Urothelium cell line (cell line): ENCODE measurements around the gene TBCK.

Source experiments
- DNase-seq: peaks from one replicate; pipeline ENCODE4 v3.0.0; 2011; ENCODE audit warnings: low spot score, mixed read lengths
- FAIRE-seq: peaks from 2 replicates; lab custom pipeline; 2011; peaks lifted over from hg19 to GRCh38; lab: Jason Lieb, UNC

Gene TBCK

DNA sequence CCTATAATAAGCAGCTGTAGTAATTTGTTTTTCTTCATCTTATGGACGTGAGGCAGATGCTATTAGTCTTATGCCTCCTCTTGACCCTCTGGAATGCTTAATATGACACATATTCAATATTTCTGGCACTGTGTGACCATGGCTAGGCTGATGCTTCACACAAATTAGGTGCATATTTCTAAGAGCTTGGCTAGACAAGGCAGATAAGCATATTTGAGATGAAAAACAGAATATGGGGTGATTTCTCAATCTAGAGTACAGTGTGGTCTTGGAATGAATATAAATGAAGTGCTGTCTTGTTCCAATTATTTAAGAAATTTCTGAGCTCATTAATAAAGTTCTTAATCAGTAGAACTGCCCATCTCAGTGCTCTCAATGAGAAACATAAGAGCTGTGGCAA is 264.5 kb downstream of the TBCK start:
- DNase-seq, result no peak
- FAIRE-seq, result no peak

DNA sequence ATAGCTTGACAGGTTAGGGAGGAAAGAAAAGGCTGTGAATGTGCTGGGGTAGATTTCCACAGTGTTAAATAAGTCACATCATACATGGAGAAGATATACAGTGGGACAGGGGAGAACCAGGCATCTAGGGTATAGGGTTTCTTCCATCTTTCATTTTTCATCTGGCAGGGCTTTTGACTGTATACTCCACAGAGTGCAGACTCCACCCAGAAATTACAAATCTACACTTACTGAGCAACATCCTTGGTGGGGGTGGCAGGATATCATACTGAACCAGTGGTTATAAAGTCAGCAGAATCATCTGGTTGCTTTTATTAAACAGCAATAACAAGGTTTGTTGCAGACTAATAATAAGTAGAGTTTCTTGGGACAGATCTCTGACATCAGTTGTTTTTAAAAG is 266.5 kb downstream of the TBCK start:
- FAIRE-seq (no peak), DNase-seq (no peak)

DNA sequence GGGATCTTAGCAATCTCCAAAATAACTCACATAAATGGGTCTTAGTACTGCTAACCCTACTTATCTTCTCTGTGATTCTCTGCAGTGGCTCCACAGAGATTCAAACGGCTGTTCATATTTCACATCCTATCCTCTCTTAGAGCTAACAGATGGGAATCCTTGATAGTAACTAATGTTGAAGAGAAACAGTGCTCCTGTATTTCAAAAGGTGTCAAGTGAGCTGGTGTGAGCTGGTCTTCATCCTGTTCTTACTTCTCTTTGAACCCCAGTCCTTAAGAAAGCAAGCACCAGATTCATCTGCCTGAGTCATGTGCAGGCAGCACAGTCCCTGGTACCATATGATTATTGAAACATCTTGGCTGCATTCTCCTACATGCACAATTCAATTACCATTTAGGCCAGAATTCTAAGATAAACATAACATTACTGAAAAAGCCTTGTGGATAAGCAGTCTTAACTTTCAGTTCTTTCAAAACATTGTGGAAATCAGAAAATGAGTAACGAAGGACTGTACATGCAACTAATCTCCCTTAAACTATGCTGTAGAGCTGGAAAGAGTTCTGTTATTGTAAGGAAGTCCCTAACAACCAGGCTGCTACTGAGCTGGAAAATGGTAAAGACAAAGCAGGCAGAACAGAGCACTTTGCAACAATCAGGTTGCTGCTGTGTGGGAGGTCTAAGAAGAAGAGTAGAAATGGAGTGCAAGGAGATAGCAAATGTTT is 267.6 kb downstream of the TBCK start:
- DNase-seq, result no peak
- FAIRE-seq, result no peak

DNA sequence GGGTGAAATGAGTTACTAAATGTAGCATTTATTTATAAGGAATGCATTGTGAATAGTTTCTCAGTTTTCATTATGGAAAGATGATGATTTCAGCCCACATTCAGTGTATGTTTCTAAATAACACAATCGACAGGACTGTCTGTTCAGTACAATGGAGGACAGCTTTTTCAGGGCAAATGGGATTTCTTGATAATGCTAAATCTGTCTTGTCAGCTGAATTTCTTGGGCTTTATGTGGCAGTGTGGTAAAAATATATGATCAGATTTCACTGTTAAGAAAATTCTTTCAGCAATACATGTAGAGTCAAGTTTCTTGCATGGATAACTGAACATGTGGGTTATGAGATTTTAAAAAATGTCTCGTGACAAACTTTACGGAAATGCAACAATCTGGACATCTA is 269.9 kb downstream of the TBCK start:
- DNase-seq (no peak), FAIRE-seq (no peak)

DNA sequence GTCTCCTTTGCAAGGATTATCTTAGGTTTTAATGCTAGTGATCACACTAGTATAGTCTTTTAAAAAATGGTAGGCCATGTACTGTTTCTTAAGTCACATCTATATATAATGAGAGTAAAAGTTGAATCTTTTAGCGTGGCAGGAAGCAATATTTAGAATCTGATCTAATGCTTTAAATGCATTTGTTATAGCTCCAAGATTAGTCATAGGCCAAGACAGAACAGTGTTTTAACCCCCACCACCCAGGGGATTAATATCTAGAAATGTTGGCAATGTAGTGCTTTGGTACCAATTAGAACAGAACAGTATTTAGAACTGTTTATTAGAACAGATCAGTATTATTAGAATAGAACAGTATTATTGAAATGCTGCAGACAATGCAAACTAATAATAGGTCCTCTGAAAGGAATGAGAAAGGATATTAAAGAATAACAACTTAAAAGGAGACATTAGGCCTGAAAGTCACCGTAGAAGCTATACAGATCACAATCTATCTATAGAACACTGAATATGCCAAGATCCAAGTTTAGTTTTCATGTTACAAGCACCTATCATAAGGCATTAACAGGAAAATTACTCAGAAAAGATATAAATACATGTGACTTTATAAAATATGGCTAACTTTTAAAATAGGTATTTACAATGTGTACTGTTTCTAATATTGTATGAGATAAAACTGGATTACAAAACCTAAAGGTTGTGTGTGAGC is 274.6 kb downstream of the TBCK start:
- no peak for FAIRE-seq
- no peak for DNase-seq

DNA sequence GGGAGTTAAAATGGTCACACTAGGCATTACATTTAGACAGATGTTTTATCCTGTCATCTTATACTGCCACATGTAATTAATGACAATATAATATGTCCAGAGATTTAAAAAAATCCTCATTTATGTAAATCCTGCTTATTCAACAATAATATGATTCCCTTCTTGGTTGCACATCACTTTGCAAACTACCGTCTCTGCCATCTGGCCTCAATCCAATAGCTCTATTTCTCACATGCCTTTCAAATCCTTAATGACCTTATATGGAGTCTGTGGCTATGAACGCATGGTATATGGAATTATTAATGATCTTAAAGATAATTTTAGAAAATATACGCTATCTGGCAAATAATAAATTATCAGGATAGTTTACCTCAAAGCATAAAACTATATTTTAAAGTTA is 276.2 kb downstream of the TBCK start:
- FAIRE-seq (no peak), DNase-seq (no peak)

DNA sequence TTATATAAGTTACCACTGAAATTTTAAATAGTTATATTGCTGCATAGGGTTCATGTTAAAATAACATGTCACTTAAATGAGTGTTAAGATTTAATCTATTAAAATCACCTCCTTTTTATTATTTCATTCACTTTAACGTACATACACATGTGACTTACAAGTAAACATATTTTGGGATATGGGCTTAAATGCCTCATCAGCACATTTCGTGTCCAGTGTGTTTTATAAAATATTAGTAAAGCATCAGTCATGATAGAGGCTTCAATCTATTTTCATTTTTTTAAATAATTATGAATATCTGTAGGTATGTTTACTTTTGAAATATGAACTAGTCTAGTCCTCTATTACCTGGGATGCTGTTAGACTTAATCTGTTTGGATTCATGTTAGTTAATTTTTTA is 277.1 kb downstream of the TBCK start:
- FAIRE-seq (no peak), DNase-seq (no peak)

DNA sequence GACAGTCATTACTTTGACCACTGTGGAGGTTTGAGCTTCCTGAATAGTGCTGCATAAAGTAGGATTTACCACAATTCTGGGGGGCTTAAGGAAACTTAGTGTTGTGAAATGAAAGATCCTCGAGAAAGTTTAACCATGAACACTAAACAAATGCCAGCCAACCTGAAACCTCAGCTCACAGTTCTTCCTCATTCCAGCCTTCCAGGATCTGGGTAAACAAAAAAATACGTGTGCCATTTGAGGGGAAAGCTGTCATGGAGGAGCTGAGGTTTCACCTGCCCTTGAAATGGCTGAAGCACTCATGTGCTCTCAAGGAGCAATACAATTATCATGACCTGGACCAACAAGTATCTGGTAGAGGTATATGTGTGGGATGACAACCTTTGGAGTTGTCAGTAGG is 278.0 kb downstream of the TBCK start:
- DNase-seq (no peak), FAIRE-seq (no peak)

DNA sequence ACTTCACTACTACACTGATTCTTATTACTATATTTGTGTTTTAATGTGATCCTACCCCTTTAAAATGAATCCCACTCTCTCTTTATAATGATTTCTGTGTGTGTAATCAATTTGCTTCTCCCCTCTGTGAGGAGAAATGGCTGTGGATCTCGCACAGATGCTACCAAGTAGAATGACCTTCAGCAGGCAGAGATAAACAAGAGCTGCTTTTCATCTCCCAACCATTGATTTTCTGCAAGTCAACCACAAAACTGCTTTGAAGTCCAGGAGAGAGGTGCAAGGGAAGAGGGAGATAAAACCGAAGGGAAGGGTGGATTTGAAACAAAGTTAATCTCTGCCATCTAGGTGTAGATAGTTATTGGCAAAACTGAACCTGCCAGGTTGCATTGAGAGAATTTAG is 279.2 kb downstream of the TBCK start:
- FAIRE-seq, result no peak
- DNase-seq, result no peak

DNA sequence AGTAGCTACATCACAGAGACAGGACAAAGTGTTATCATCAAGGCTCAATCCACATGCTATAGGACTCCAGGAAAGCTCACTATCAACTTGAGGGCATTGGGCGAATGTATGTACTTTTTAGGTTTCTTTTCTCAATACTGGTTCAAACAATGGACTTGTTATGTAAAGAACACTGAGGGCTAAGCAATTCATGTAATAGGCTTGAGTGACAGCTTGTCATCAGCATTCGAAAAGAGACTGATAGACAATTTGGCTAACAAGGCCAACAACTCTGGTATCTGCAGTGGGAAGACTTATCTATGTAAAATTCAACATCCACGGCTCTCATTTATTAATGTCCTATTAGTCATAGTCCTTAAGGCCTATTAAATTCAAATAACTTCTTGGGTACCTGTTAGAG is 279.7 kb downstream of the TBCK start:
- FAIRE-seq (no peak), DNase-seq (no peak)

DNA sequence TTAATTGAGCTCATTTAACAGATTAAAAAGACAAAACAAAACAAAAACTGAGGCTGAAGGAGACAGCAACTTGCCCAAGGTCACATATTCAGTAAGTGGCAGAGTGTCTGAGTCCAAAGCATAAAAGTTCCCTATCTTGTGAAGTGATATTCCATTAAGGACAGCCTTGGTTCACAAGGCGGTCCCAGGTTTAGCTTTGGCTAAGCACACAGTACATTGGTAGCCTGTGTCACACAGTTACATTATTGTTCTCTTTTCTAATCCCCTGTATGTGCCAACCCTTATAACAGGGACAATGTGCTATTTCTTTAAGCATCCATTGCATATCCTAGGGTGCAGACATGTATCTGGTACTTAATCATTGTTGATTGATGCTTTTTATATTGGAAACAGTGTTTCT is 280.8 kb downstream of the TBCK start:
- FAIRE-seq, result no peak
- no peak for DNase-seq

DNA sequence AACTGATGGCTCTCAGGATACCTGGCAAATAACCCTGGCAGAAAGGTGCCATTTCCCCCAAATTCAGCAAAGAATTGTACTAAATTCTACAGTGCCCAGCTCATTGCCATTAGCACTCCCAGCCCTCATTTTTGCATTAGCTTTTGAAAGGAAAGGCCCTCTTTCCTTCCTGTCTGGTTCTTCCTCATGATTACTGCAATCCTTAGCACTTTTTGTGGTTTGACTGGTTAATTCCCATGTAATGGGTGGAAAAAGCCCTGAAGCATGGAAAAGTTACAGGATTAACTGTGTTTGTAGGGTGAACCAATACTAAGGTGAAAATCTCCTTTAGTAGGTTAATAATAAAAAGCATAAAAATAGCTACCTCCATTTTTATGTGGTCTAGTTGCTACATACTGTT is 281.3 kb downstream of the TBCK start:
- FAIRE-seq (no peak), DNase-seq (no peak)

DNA sequence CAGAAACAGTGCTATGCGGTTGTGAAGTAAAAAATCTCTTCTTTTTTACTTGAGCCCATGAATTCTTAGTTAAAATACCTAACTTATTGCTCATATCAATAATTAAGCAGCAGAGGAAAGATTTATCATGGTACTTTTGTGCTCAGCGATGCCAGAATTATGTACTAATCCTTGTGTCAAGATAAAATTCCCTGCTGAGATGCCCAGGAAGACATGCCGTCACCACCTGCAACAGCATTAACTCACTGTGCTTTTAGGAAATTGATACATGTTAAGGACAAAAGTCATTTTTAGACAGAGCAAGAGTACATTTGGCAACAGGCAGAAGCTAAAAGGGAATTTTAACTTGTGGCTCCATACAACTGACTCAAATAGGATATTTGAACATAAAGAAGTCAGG is 281.8 kb downstream of the TBCK start:
- no peak for FAIRE-seq
- DNase-seq, result no peak

DNA sequence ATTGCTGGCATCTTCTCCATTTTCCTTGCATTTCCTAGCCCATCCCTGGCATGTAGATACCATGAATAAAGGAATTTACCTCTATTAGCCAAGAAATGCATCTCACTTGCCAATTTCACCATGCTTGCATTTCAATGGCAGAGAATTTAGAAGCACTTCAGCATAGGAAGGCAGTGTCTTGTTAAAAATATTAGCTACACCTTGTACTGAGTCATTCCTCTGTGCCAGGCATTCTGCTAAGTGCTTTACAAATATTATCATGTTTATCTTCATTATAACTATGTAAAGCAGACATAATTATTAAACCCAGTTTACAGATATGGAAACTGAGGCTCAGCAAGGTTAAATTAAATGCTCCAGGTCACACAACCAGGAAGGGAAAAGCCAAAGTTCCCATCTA is 282.5 kb downstream of the TBCK start:
- FAIRE-seq (no peak), DNase-seq (no peak)

DNA sequence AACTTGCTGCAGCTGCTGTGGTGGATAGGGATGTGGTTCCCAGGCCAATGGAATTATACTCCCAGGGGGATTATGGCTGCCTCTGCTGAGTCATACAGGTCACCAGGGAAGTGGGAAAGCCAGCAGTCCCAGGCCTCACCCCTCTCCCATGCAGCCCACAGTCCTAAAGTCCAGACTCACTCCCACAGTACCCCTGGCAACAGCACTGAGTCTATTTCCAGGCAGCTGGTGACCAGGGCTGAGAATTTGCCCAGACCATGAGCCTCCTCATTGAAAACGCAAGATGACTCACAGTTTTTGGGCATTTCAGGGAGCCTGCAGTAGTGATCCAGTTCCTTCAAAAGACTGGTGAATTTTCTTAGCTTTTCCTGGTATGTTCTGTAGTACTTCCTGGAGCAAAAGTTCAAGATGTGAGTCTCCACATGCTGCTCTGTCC is 283.1 kb downstream of the TBCK start:
- DNase-seq (no peak), FAIRE-seq (no peak)

DNA sequence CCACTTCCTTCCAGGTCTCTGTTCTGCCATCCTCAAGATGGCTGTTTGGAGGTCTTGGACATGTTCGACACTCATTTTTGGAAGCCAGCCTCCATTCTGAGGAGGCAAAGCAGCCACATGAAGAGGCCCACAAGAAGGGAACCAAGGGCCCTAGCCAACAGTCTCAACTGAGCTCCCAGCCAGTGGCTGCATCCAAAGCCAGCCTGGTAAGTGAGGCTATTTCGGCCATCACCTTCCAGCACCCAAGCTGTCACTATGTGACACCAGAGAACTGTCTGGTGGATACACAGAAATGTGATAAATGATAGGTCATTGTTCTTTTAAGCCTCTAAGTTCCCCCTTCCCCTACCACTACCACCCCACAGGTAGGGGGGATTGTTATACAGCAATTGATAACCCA is 293.6 kb downstream of the TBCK start:
- no peak for DNase-seq
- no peak for FAIRE-seq

DNA sequence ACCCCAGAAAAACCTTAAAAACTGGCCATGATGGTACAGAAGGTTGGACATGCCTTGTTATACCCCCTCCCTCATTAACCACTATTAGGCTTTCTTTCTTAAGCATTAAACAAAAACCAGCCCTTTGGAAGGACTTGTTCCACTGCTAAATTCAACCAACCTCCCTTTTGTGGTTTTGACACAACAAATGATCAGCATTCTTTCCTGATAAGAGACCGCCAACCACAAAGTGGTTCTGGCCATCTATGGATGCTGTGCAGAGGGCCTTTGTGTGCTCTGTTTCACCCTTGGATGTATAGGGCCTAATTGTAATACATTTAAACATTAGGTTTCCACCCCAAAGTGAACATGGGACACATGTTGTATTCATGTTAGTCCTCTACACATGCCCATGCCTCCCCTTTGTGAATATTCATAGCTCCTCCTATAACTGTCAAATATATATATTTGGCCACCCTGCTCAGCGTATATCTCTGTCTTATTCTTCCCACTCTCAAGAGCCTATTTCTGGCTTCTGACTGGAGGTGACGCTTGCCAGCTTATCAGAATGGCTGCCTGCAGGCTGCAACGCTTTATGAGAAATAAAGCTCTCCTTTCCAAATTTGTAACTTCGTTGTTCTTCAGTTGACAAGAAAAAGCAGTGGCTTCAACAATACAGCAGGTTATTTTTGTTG is 294.1 kb downstream of the TBCK start:
- FAIRE-seq (no peak), DNase-seq (no peak)

DNA sequence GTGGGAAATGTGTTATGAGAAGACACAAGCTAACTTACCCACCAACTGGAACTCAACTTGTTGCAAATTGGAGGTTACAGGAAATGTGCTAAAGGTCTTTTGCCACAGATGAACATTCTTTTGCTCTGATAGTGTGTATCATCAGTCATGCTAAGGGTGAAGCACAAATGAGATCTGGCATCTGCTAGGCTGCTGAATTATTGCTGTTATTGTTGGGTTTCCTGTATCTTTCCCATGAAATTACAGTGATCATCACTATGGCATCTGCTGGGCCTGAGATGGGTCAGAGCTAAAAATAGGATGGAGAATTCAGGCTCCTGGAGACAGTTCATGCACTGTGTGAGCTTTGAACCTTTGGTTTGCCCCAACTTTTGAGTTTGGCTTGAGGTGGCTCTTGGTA is 296.2 kb downstream of the TBCK start:
- FAIRE-seq, result no peak
- DNase-seq, result no peak

DNA sequence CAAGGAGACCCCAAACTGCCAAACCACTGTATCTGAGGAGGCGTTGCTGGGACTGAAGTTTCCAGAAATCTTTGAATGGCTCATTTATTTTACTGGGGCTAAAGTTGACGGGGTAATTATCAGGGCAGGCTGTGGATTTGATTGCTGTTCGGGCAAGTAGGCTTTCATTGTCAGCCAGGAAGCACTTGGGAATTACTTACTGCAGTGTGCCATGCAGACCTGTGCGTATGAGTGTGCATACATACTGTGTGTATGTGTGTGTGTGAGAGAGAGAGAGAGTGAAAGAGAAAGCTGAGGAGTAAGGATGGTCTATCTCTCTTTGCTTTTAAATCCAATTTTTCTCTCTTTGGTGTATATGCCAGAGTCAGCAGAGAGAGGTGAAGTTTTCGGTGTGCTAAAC is 298.0 kb downstream of the TBCK start:
- DNase-seq, result no peak
- FAIRE-seq, result no peak

DNA sequence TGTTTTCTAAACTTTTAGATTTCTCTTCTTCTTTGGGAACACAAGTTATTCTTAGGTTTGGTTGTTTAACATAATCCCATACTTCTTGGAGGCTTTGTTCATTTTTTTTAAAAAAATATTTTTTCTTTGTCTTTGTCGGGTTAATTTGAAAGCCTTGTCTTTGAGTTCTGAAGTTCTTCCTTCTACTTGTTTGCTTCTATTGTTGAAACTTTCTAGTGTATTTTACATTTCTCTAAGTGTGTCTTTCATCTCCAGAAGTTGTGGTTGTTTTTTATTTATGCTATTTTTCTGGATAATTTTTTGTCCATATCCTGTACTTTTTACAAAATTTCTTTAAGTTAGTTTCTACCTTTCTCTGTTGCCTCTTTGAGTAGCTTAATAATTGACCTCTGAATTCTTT is 304.6 kb downstream of the TBCK start:
- FAIRE-seq (no peak), DNase-seq (no peak)

DNA sequence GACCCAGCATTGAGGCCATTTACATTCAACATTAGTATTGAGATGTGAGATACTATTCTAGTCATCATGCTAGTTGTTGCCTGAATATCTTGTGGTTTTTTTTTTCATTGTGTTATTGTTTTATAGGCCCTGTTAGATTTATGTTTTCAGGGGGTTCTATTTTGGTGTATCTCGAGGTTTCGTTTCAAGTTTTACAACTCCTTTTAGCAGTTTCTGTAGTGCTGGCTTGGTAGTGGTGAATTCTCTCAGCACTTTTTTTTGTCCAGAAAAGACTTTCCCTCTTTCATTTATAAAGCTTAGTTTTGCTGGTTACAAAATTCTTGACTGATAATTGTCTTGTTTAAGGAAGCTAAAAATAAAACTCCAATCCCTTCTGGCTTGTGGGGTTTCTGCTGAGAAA is 305.2 kb downstream of the TBCK start:
- DNase-seq, result no peak
- FAIRE-seq, result no peak

DNA sequence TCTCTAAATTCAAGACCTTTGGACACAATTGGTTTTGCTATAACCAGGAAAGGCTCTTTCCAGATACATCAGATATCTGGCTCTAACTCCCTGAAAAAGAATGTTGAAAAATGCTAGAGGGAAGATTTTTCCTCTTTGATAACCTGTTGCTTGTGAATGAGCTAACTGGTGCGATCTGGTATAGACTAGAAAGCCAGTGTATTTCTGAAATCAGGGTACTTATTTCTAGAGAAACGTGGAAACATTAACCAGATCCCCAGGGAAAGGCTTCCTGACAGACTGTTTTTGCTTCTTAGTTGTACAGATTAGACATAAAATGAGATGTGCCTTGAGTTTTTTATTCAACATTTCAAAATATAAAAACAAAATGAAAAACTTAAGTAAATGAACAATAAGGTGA is 313.0 kb downstream of the TBCK start:
- DNase-seq (no peak), FAIRE-seq (no peak)
